K562 (cell line): Measurements from ENCODE around the gene SGSH. TPM values are rescaled to one million over a fixed set of nuclear protein-coding genes. Genes with fewer than 3 reads are reported as not detected.

Source experiments
- ATAC-seq: fragments of 200-7000 bp; cut with Tn5 transposase; 3 replicates; pipeline ENCODE4 v1.9.1; 2020; ENCODE audit warnings: moderate library complexity
- BruUV-seq: library from RNA; stranded (reverse); fragments of 400-500 nt; replicated peaks from 2 replicates; lab custom pipeline; 2021; lab: Mats Ljungman, UMichigan
- CTCF ChIA-PET: fragments of 300-600 bp; formaldehyde crosslinking; extraction: SDS; loops from one replicate; lab custom pipeline; 2021; ENCODE audit warnings: low intra/inter-chr PET ratio; lab: Yijun Ruan, JAX
- POLR2A ChIA-PET: fragments of 300-600, 350-650 bp; sonication (Branson Sonifier 250); formaldehyde crosslinking; extraction: SDS; loops from one replicate; lab custom pipeline; 2021; ENCODE audit warnings: antibody characterized with exemption, inconsistent platforms; lab: Yijun Ruan, JAX
- DNase-seq, 4 experiments: peaks; one replicate each; pipeline versions ENCODE4 v3.0.0 to v3.0.0-alpha.2; 2011 to 2018; ENCODE audit warnings: low spot score in 3 of 4, mixed read lengths in 3 of 4; ENCODE audit errors: extremely low read depth in 1 of 4
- FAIRE-seq: peaks from 2 replicates; lab custom pipeline; 2011; peaks lifted over from hg19 to GRCh38; lab: Jason Lieb, UNC
- H2AFZ ChIP-seq: 2 replicates; pipeline ENCODE4 v1.6.0; 2011; ENCODE audit warnings: low read depth, low read length, control low read depth, inconsistent platforms
- H3K27ac ChIP-seq: fragments of 200-600 bp; 3 replicates; pipeline ENCODE4 v1.8.0; 2011; ENCODE audit warnings: low read depth, mild to moderate bottlenecking, control low read depth, inconsistent platforms, low read length, moderate library complexity, mixed read lengths; ENCODE audit errors: extremely low read depth
- H3K27me3 ChIP-seq, 2 experiments: fragments of 300-600 bp in 1 of 2; 2 replicates in 1 of 2; 3 replicates in 1 of 2; pipeline versions ENCODE4 v1.6.0 to v1.8.0; 2011; ENCODE audit warnings: inconsistent platforms in 2 of 2, low read length in 2 of 2, mild to moderate bottlenecking in 1 of 2, mixed read lengths in 1 of 2, moderate library complexity in 1 of 2; ENCODE audit not compliant: control insufficient read depth in 2 of 2, insufficient read depth in 2 of 2
- H3K36me3 ChIP-seq: fragments of 300-600 bp; 3 replicates; pipeline ENCODE4 v1.8.0; 2011; ENCODE audit warnings: mild to moderate bottlenecking, low read length, inconsistent platforms; ENCODE audit not compliant: control insufficient read depth, insufficient read depth
- H3K4me1 ChIP-seq, 2 experiments: fragments of 200-600 bp in 1 of 2; replicated peaks in 1 of 2; 2 replicates in 1 of 2; 3 replicates in 1 of 2; pipeline versions ENCODE4 v1.5.1 to v1.8.0; 2011; ENCODE audit warnings: inconsistent platforms in 2 of 2, low read length in 2 of 2, mild to moderate bottlenecking in 1 of 2, mixed read lengths in 1 of 2, moderate library complexity in 1 of 2; ENCODE audit not compliant: control insufficient read depth in 2 of 2, insufficient read depth in 2 of 2
- H3K4me2 ChIP-seq: 2 replicates; pipeline ENCODE4 v1.6.1; 2011; ENCODE audit warnings: low read length, control low read depth, inconsistent platforms, mixed read lengths; ENCODE audit not compliant: insufficient read depth
- H3K4me3 ChIP-seq: fragments of 200-600 bp; sonication (generic), shearing (Covaris generic); 2 replicates; pipeline ENCODE4 v1.5.1; 2016; ENCODE audit warnings: control low read depth, inconsistent platforms
- H3K79me2 ChIP-seq: fragments of 200-600 bp; 3 replicates; pipeline ENCODE4 v1.8.0; 2011; ENCODE audit warnings: low read length, inconsistent platforms; ENCODE audit not compliant: control insufficient read depth, insufficient read depth
- H3K9ac ChIP-seq, 2 experiments: 2 replicates each; pipeline versions ENCODE4 v1.6.0 to v1.6.1; 2011; ENCODE audit warnings: low read depth in 2 of 2, low read length in 2 of 2, control low read depth in 1 of 2, inconsistent platforms in 1 of 2, mild to moderate bottlenecking in 1 of 2, mixed read lengths in 1 of 2; ENCODE audit not compliant: insufficient read depth in 1 of 2
- H3K9me1 ChIP-seq: one replicate; pipeline ENCODE4 v1.6.0; 2011; ENCODE audit warnings: inconsistent platforms, mild to moderate bottlenecking, low read length, moderate library complexity; ENCODE audit not compliant: control insufficient read depth, insufficient read depth
- H3K9me3 ChIP-seq: replicated peaks from 2 replicates; pipeline ENCODE4 v1.5.1; 2011; ENCODE audit warnings: low read depth, low read length, inconsistent platforms; ENCODE audit not compliant: control insufficient read depth, insufficient read depth
- H4K20me1 ChIP-seq: replicated peaks from 2 replicates; pipeline ENCODE4 v1.6.1; 2011; ENCODE audit warnings: low read length, inconsistent platforms, mixed read lengths; ENCODE audit not compliant: control insufficient read depth, insufficient read depth
- ARNT ChIP-seq, 2 experiments: fragments of 450-650 bp; IDR thresholded peaks; 2 replicates each; pipeline ENCODE4 v1.6.1; 2016; ENCODE audit warnings: mild to moderate bottlenecking in 1 of 2
- CEBPG ChIP-seq, 3 experiments: fragments of 200-800 bp in 1 of 3; sonication (Bioruptor generic) in 1 of 3; sonication (generic) in 1 of 3; formaldehyde crosslinking in 1 of 3; IDR thresholded peaks in 2 of 3; conservative IDR thresholded peaks in 1 of 3; 2 replicates each; pipeline versions ENCODE4 v1.6.1 to v1.8.0; 2016 to 2022; ENCODE audit warnings: missing compliant biosample characterization in 2 of 3, missing genetic modification characterization in 2 of 3, mild to moderate bottlenecking in 1 of 3, missing genetic modification reagents in 1 of 3
- COPS2 ChIP-seq: fragments of 450-650 bp; conservative IDR thresholded peaks from 2 replicates; pipeline ENCODE4 v1.6.1; 2016; ENCODE audit warnings: mild to moderate bottlenecking, moderate library complexity
- MCM7 ChIP-seq, 2 experiments: fragments of 450-650 bp; IDR thresholded peaks; 2 replicates each; pipeline ENCODE4 v1.6.1; 2016 to 2018
- PTRF ChIP-seq: fragments of 450-650 bp; IDR thresholded peaks from 2 replicates; pipeline ENCODE4 v1.6.1; 2016; ENCODE audit warnings: mild to moderate bottlenecking, missing genetic modification characterization, missing compliant biosample characterization
- RBFOX2 ChIP-seq: fragments of 200-400 bp; formaldehyde crosslinking; IDR thresholded peaks from 2 replicates; pipeline ENCODE4 v1.6.1; 2017; ENCODE audit warnings: low read depth, mild to moderate bottlenecking, low read length, moderate library complexity
- RNF2 ChIP-seq: sonication (generic); IDR thresholded peaks from 2 replicates; pipeline ENCODE4 v1.6.1; 2016
- WGBS: fragments of 100-300 bp; shearing (Covaris generic); methylation state at CpG from one replicate; pipeline ENCODE4 v1.1.6; 2016; ENCODE audit warnings: low coverage, mixed read lengths; ENCODE audit not compliant: insufficient coverage; ENCODE audit errors: missing lambda C conversion rate; 5-methylcytosine and 5-hydroxymethylcytosine counted together
- in situ Hi-C: fragments of 300-500 bp; cut with MboI; formaldehyde crosslinking; loops from 4 replicates; pipeline ENCODE4 v1.15.0; 2018; ENCODE audit warnings: inconsistent platforms, mixed read lengths
- intact Hi-C: fragments of 100-400 bp; cut with micrococcal nuclease; formaldehyde crosslinking; loops from 2 replicates; pipeline ENCODE4 v1.14.2; 2022
- polyA plus RNA-seq, 8 experiments: library from polyadenylated mRNA; depleted of rRNA in 4 of 8; stranded (reverse) in 5 of 8; unstranded in 3 of 8; fragments of >200 nt; fragmentation: Nextera tagmentation in 2 of 8; fragmentation: Illumina TruSeq in 1 of 8; extraction: Ambion mirVana in 2 of 8; extraction: Trizol in 1 of 8; gene quantifications; 2 replicates each; pipeline versions ENCODE4 v1.2.1 to v1.2.3, GENCODE V29; 2011 to 2014; ENCODE audit warnings: inconsistent platforms in 1 of 8, missing spikeins in 1 of 8
- total RNA-seq, 7 experiments: library from RNA; depleted of rRNA in 6 of 7; stranded (reverse); fragments of >200 nt in 6 of 7; fragmentation: Illumina TruSeq in 2 of 7; extraction: Trizol in 2 of 7; gene quantifications; 2 replicates each; pipeline versions ENCODE4 v1.2.1 to v1.2.3, GENCODE V29; 2011 to 2021; ENCODE audit warnings: low replicate concordance in 1 of 7

Gene SGSH
- total and polyA plus RNA-seq, 9 of the 15 experiments (the other 6 are each of a cell fraction or from before 2014, with no cell fraction given): 0.25 to 15.7 (median 4.9) TPM

DNA sequence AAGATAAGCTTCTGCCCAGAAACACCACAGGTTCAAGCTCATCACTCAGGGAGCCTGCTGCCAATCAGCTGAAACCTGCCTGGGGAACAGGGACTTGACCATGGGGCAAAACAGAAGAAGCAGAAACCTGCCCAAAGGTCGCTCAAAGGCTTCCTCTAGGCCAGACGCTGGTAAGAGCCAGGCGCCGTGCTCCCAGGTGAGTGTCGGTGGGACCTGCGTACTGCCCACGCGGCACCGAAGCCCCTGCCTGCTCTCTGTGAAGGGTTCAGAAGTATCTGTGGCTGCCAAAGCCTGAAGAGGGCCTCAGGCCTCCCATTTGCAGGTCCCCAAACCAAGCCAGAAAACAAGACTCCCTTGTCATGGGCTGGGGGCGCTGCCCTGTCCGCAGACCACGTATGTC, 10.4 kb downstream of the SGSH start:
- Histone ChIP-seq H3K36me3 (peaks cover 32% of the 10 kb centered on the region; the same call in 1 of the 3 replicates), H3K9ac (no peak overlapping the region), H3K9me3 (no peaks in the 10 kb centered on the region), H3K4me2 (no peak overlapping the region), H4K20me1 (no peaks in the 10 kb centered on the region), H2AFZ (no peak overlapping the region), H3K9me1 (no peaks in the 10 kb centered on the region), H3K27me3 (no peaks in the 10 kb centered on the region), H3K4me3 (no peak overlapping the region), H3K4me1 (peaks cover 0 to 20% of the 10 kb centered on the region in 2 experiments; a peak in 2 of 5 replicates), H3K27ac (no peak overlapping the region), H3K79me2 (no peaks in the 10 kb centered on the region)
- ChIA-PET CTCF (no interaction called here), POLR2A (interaction anchor here (1.4 to 1.6 kb wide), 2 partner anchors 10 to 19 kb away, joined by 4 to 5 read pairs; no protein-coding TSS in a partner anchor)
- FAIRE-seq: no peak
- intact Hi-C loops: no loop called here
- no TSS peak for BruUV-seq
- TF ChIP-seq RBFOX2: 0 out of 2 replicates have a peak, but pooled peaks have one; percentile 6
- TF ChIP-seq COPS2: no peak
- TF ChIP-seq PTRF: no peak
- no peak for TF ChIP-seq ARNT (IDR thresholded peaks at IDR 0.05)
- no peak for TF ChIP-seq MCM7 (IDR thresholded peaks at IDR 0.05)
- no peak for TF ChIP-seq RNF2
- WGBS: 77% methylated on average over 10 of the region's 12 CpGs
- in situ Hi-C loops: no loop called here
- ATAC-seq: no peak
- DNase-seq: no peak

DNA sequence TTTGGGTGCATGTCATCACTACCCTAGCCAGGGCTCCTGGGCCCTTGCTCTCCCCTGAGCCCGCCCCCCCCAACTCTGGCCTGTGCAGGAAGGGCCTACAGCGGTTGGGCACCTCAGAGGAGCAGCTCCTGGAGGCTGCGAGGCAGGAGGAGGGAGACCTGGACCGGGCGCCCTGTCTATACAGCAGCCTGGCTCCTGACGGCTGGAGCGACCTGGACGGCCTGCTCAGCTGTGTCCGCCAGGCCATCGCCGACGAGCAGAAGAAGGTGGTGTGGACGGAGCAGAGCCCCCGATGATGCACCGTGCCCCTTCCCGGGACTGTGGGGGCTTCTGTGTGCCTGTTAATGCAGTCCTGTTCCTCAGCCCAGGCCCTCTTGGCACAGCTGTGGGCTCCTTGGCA, 12.1 kb downstream of the SGSH start:
- H4K20me1 ChIP-seq: no peaks in the 10 kb centered on the region
- no peak overlapping the region for H3K9ac ChIP-seq
- no peaks in the 10 kb centered on the region for H3K79me2 ChIP-seq
- POLR2A ChIA-PET: interaction anchor here (0.9 kb wide), 1 partner anchor 11 kb away, joined by 4 read pairs; no protein-coding TSS in a partner anchor
- no peaks in the 10 kb centered on the region for H3K9me1 ChIP-seq
- intact Hi-C loops: no loop called here
- FAIRE-seq (no peak), DNase-seq (no peak), ATAC-seq (no peak; the same call in 2 of the 3 replicates)
- peaks cover 28% of the 10 kb centered on the region; the same call in 1 of the 3 replicates for H3K36me3 ChIP-seq
- no peak overlapping the region for H3K27ac ChIP-seq
- no peaks in the 10 kb centered on the region for H3K9me3 ChIP-seq
- CTCF ChIA-PET: no interaction called here
- no peaks in the 10 kb centered on the region for H3K27me3 ChIP-seq
- no peak overlapping the region for H3K4me2 ChIP-seq
- no peak for TF ChIP-seq CEBPG (CRISPR knock-in tag; IDR thresholded peaks at IDR 0.05)
- no peak for TF ChIP-seq CEBPG (tag; conservative IDR thresholded peaks at IDR 0.05 in 1 of 2, IDR thresholded peaks at IDR 0.05 in 1 of 2)
- no peak overlapping the region for H3K4me3 ChIP-seq
- peaks cover 0 to 25% of the 10 kb centered on the region in 2 experiments; a peak in 2 of 5 replicates for H3K4me1 ChIP-seq
- in situ Hi-C loops: no loop called here
- no peak overlapping the region for H2AFZ ChIP-seq
- 85% methylated on average over 14 of the region's 16 CpGs for WGBS
- no TSS peak for BruUV-seq
